ENCODE results near the gene NPLOC4.

Gene NPLOC4

GRCh38 chr17:81539571-81539900 lies 97.4 kb downstream of the NPLOC4 start:
- Histone ChIP-seq H3K27me3 (ENCODE audit: control insufficient read depth, insufficient read depth, low read length) (no peaks in the 10 kb centered on the region; the same call in 1 of the 2 replicates), H3K9me3 (ENCODE audit: control insufficient read depth, insufficient read depth, low read length) (no peaks in the 10 kb centered on the region), H3K4me1 (ENCODE audit: control insufficient read depth, insufficient read depth, low read length) (peaks cover 6% of the 10 kb centered on the region; the same call in 1 of the 2 replicates), H3K27ac (ENCODE audit: low read length) (no peak overlapping the region), H3K36me3 (ENCODE audit: control insufficient read depth, insufficient read depth, low read length) (peaks cover 14% of the 10 kb centered on the region), H3K4me3 (ENCODE audit: low read length) (no peak overlapping the region)
- DNase-seq (ENCODE audit: low read depth, low spot score): no peak
- no CpG with 5 or more reads among the region's 10 CpGs for WGBS (ENCODE audit: insufficient coverage, insufficient read length)

DNA sequence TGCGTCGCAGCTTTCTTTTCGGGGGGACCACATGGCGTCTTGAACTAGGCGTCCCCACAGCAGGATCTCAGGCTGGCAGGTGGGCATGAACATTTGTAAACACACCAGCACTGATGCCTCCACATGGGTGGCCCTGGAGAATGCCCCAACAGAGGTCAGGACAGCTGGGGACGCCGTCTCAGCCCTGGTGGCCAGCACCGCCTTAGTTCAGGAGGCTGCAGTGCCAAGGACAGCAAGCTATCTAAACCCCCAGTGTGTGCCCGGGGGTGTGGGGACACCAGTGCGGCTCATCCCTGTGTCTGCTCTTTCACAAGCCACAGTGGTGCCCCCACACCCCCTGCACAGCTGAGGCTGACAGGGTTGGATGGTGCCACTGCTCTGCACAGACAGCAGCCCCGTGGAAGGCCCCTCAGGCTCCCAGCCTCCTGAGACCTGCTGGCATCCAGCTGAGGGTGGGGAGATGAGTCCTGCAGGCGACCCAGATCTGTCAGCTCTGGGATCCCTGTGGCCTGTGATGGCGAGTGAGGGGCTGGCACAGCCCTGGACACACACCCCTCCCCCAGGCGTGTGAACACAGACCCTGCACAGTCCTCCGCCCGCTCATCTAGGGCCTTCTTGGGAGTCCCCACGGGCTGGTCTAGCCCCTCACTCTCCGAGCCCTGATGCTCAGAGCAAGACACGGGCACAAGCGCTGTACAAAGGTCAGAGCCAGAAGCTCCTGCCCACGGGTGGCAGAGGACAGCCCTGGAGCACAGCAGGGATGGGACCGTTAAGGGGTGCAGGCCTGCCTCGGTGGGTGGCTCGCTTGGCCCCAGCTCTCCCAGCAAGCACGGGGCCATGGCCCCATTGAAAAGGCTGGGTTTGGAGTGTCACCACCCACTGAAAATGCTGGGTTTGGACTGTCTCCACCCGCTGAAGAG lies 98.0 kb downstream of the NPLOC4 start:
- Histone ChIP-seq H3K27me3 (ENCODE audit: control insufficient read depth, insufficient read depth, low read length) (no peaks in the 10 kb centered on the region; the same call in 1 of the 2 replicates), H3K4me1 (ENCODE audit: control insufficient read depth, insufficient read depth, low read length) (peaks cover 6% of the 10 kb centered on the region; the same call in 1 of the 2 replicates), H3K9me3 (ENCODE audit: control insufficient read depth, insufficient read depth, low read length) (no peaks in the 10 kb centered on the region), H3K27ac (ENCODE audit: low read length) (no peak overlapping the region), H3K4me3 (ENCODE audit: low read length) (no peak overlapping the region), H3K36me3 (ENCODE audit: control insufficient read depth, insufficient read depth, low read length) (peaks cover 13% of the 10 kb centered on the region; the same call in 1 of the 2 replicates)
- no CpG with 5 or more reads among the region's 26 CpGs for WGBS (ENCODE audit: insufficient coverage, insufficient read length)
- DNase-seq (ENCODE audit: low read depth, low spot score): no peak

- DNase-seq (ENCODE audit: low read depth, low spot score): no peak
- Histone ChIP-seq H3K9me3 (ENCODE audit: control insufficient read depth, insufficient read depth, low read length) (no peaks in the 10 kb centered on the region), H3K36me3 (ENCODE audit: control insufficient read depth, insufficient read depth, low read length) (peaks cover 8% of the 10 kb centered on the region; the same call in 1 of the 2 replicates), H3K4me3 (ENCODE audit: low read length) (no peak overlapping the region), H3K4me1 (ENCODE audit: control insufficient read depth, insufficient read depth, low read length) (peaks cover 6% of the 10 kb centered on the region; the same call in 1 of the 2 replicates), H3K27ac (ENCODE audit: low read length) (no peak overlapping the region), H3K27me3 (ENCODE audit: control insufficient read depth, insufficient read depth, low read length) (no peaks in the 10 kb centered on the region; the same call in 1 of the 2 replicates)
- no CpG with 5 or more reads among the region's 26 CpGs for WGBS (ENCODE audit: insufficient coverage, insufficient read length)
Measured at GRCh38 chr17:81537856-81538555, 98.9 kb downstream of the NPLOC4 start.

DNA sequence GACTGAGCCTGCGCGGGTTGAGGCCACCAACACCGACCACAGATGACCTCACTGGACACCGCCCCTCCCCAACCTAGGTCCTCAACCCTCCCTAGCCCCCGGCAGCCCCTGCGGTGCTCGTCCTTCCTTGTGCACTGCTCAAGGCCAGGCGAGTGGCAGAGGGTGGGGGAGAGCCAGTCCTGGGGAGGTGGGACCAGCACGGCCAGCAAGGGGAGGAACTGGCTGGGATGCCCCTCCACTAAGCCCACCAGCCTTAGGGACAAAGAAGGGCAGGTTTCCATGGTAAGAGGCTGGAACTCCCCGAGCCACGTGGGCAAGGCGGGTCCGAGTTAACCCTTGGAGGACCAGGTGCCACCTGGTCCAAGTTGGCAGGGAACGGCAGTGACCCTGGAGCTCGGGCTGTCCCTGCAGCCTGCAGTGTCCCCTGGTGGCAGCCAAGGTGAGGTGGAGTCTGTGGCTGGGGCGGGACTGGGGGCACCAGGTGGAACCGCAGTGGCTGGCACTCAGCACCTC lies 99.5 kb downstream of the NPLOC4 start:
- Histone ChIP-seq H3K4me1 (ENCODE audit: control insufficient read depth, insufficient read depth, low read length) (peaks cover 6% of the 10 kb centered on the region; the same call in 1 of the 2 replicates), H3K36me3 (ENCODE audit: control insufficient read depth, insufficient read depth, low read length) (peaks cover 8% of the 10 kb centered on the region; the same call in 1 of the 2 replicates), H3K4me3 (ENCODE audit: low read length) (peak overlapping the region; percentile 8; the same call in 1 of the 2 replicates), H3K27me3 (ENCODE audit: control insufficient read depth, insufficient read depth, low read length) (no peaks in the 10 kb centered on the region; the same call in 1 of the 2 replicates), H3K9me3 (ENCODE audit: control insufficient read depth, insufficient read depth, low read length) (no peaks in the 10 kb centered on the region), H3K27ac (ENCODE audit: low read length) (no peak overlapping the region)
- DNase-seq (ENCODE audit: low read depth, low spot score): no peak
- WGBS (ENCODE audit: insufficient coverage, insufficient read length): no CpG with 5 or more reads among the region's 17 CpGs

- WGBS (ENCODE audit: insufficient coverage, insufficient read length): no CpG with 5 or more reads among the region's 89 CpGs
- no peak overlapping the region for H3K4me3 ChIP-seq (ENCODE audit: low read length)
- no peak for DNase-seq (ENCODE audit: low read depth, low spot score)
Measured at GRCh38 chr17:81536299-81537290, 100.3 kb downstream of the NPLOC4 start.

GRCh38 chr17:81535480-81536298 lies 101.2 kb downstream of the NPLOC4 start:
- Histone ChIP-seq H3K4me3 (ENCODE audit: low read length) (no peak overlapping the region), H3K27ac (ENCODE audit: low read length) (no peak overlapping the region), H3K9me3 (ENCODE audit: control insufficient read depth, insufficient read depth, low read length) (no peaks in the 10 kb centered on the region), H3K4me1 (ENCODE audit: control insufficient read depth, insufficient read depth, low read length) (peaks cover 6% of the 10 kb centered on the region; the same call in 1 of the 2 replicates), H3K36me3 (ENCODE audit: control insufficient read depth, insufficient read depth, low read length) (peaks cover 2% of the 10 kb centered on the region; the same call in 1 of the 2 replicates), H3K27me3 (ENCODE audit: control insufficient read depth, insufficient read depth, low read length) (no peaks in the 10 kb centered on the region; the same call in 1 of the 2 replicates)
- no peak for DNase-seq (ENCODE audit: low read depth, low spot score)
- WGBS (ENCODE audit: insufficient coverage, insufficient read length): 100% methylated on average over 1 of the region's 13 CpGs

More at GRCh38 chr17:81536299-81537290, 100.3 kb downstream of the NPLOC4 start:
- peaks cover 8% of the 10 kb centered on the region; the same call in 1 of the 2 replicates for H3K36me3 ChIP-seq (ENCODE audit: control insufficient read depth, insufficient read depth, low read length)
- no peak overlapping the region for H3K27ac ChIP-seq (ENCODE audit: low read length)
- H3K27me3 ChIP-seq (ENCODE audit: control insufficient read depth, insufficient read depth, low read length): no peaks in the 10 kb centered on the region; the same call in 1 of the 2 replicates
- H3K9me3 ChIP-seq (ENCODE audit: control insufficient read depth, insufficient read depth, low read length): no peaks in the 10 kb centered on the region
- peaks cover 6% of the 10 kb centered on the region; the same call in 1 of the 2 replicates for H3K4me1 ChIP-seq (ENCODE audit: control insufficient read depth, insufficient read depth, low read length)

GRCh38 chr17:81535007-81535328 lies 101.9 kb downstream of the NPLOC4 start:
- no peaks in the 10 kb centered on the region; the same call in 1 of the 2 replicates for H3K27me3 ChIP-seq (ENCODE audit: control insufficient read depth, insufficient read depth, low read length)
- no peaks in the 10 kb centered on the region for H3K9me3 ChIP-seq (ENCODE audit: control insufficient read depth, insufficient read depth, low read length)
- no peak for DNase-seq (ENCODE audit: low read depth, low spot score)
- peaks cover 6% of the 10 kb centered on the region; the same call in 1 of the 2 replicates for H3K4me1 ChIP-seq (ENCODE audit: control insufficient read depth, insufficient read depth, low read length)
- H3K27ac ChIP-seq (ENCODE audit: low read length): no peak overlapping the region
- H3K4me3 ChIP-seq (ENCODE audit: low read length): no peak overlapping the region
- WGBS (ENCODE audit: insufficient coverage, insufficient read length): no CpG with 5 or more reads among the region's 5 CpGs
- H3K36me3 ChIP-seq (ENCODE audit: control insufficient read depth, insufficient read depth, low read length): no peaks in the 10 kb centered on the region; the same call in 1 of the 2 replicates

DNA sequence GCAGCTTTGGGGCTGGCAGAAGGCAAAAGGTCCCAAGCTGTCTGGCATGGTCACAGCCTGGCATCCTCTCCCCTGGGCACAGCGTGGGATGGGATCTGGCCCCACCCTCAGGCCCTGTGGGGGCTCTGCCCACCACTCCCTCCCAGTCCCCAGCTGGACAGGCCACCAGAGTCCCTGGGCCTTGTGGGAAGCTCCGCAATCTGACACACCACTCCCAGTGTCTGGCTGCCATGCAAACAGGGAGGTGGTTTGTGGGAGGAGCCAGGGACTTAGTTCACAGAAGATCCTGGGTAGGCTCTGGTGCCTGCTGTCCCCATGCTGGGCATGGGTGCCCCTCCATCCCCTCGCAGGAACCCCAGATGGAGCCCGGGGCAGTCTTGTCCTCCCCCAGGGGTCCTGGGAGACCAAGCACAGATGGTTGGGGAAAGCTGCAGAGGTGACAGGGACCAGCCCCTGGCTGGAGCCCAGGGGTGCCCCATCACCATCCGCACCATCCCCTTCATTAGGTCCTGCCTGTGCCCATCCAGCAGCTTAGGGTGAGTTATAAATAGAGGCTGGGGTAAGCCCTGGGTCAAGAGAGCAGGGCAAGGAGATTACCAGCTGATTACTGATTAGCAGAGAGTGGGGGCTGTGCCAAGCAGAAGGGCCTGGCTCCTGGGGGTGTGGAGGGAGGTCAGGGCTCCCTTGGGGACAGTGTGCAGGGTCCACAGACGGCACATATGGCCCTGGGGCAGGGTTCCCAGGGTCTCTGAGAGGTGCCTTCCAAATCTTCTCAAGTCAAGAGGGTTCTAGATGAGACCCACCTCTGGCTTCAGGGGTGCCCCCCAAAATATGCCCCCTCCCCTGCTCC lies 102.5 kb downstream of the NPLOC4 start:
- H3K4me3 ChIP-seq (ENCODE audit: low read length): no peak overlapping the region
- H3K36me3 ChIP-seq (ENCODE audit: control insufficient read depth, insufficient read depth, low read length): no peaks in the 10 kb centered on the region
- no peak overlapping the region for H3K27ac ChIP-seq (ENCODE audit: low read length)
- no peaks in the 10 kb centered on the region; the same call in 1 of the 2 replicates for H3K27me3 ChIP-seq (ENCODE audit: control insufficient read depth, insufficient read depth, low read length)
- peaks cover 6% of the 10 kb centered on the region; the same call in 1 of the 2 replicates for H3K4me1 ChIP-seq (ENCODE audit: control insufficient read depth, insufficient read depth, low read length)
- no peak for DNase-seq (ENCODE audit: low read depth, low spot score)
- no peaks in the 10 kb centered on the region for H3K9me3 ChIP-seq (ENCODE audit: control insufficient read depth, insufficient read depth, low read length)
- no CpG with 5 or more reads among the region's 6 CpGs for WGBS (ENCODE audit: insufficient coverage, insufficient read length)

Data from iPS DF 6.9 (cell line).